ENCODE results near the gene NPM3. TPM values are rescaled to one million over a fixed set of nuclear protein-coding genes. Genes with fewer than 3 reads are reported as not detected.

The NPM3 gene
- polyA plus RNA-seq, 1 of the 3 experiments (the other 2 are of a cell fraction) = 105 TPM

DNA sequence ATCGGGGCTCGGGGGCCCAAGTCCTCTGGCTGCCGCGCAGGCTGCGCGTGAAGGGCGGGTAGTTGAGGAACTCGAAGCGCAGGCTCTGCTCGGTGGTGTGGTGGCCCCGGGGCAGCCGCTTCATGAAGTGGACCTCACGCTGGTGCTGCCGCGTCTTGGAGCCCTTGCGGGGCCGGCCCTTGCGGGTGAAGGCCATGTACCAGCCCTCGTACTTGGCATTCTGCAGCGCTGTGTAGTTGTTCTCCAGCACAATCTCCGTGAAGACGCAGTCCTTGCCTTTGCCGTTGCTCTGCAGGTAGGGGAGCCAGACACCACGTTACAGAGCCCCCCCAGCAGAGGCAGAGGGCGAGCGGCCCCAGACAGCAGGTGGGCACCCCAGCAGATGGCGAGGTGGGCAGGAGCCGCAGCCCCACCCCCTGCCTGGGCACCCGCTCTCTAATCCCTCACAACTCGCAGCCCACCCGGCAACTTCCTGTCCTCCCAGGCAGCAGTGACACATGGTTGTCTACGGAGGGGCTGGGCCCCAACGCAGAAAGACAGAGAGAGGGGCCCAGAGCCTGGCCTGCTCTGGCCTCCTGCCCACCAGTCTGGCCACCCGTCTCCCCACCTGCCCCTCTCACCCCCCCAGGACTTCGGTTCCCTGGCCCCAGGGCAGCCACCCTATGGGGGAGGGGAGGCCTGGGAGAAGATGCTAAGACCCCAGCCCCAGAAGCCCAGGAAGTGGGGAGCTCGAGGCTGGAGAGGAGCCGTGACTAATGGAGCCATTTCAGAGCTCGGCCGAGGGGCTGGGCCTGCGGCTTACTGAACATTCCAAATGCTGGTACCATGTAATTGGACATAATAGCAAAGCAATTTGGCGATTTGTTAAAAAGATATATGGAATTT lies 12.7 kb downstream of the NPM3 start:
- H3K4me2 ChIP-seq = no peak overlapping the region
- no peaks in the 10 kb centered on the region for H3F3A ChIP-seq (replicated peaks; ENCODE audit: insufficient read depth)
- POLR2A ChIA-PET = no interaction called here
- H3K9me3 ChIP-seq = no peaks in the 10 kb centered on the region
- H3K36me3 ChIP-seq (replicated peaks in 1 of 2; ENCODE audit: control insufficient read depth in 1 of 2, insufficient read depth in 2 of 2, low read length in 1 of 2) = no peaks in the 10 kb centered on the region
- H3K79me2 ChIP-seq (ENCODE audit: insufficient read depth) = no peaks in the 10 kb centered on the region
- H2AFZ ChIP-seq (ENCODE audit: low read depth) = no peak overlapping the region
- peak; percentile 27 for DNase-seq
- TF ChIP-seq FOXM1 (IDR thresholded peaks at IDR 0.05; ENCODE audit: low read depth) (no peak), SMC3 (IDR thresholded peaks at IDR 0.05; ENCODE audit: low read depth, low read length) (no peak), POLR2AphosphoS5 (IDR thresholded peaks at IDR 0.05; ENCODE audit: low read depth, low read length) (no peak), GATA2 (CRISPR knock-in tag; IDR thresholded peaks at IDR 0.05) (no peak), TAF1 (IDR thresholded peaks at IDR 0.05; ENCODE audit: borderline replicate concordance, low read depth, low read length) (no peak), FOSL2 (IDR thresholded peaks at IDR 0.05; ENCODE audit: borderline replicate concordance, low read depth) (no peak), FOXJ3 (CRISPR knock-in tag; IDR thresholded peaks at IDR 0.05) (no peak), RAD21 (IDR thresholded peaks at IDR 0.05; ENCODE audit: low read length) (no peak), RFX5 (IDR thresholded peaks at IDR 0.05; ENCODE audit: low read length) (no peak), EP300 (IDR thresholded peaks at IDR 0.05; ENCODE audit: borderline replicate concordance in 1 of 2, low read depth in 1 of 2, low read length in 1 of 2) (no peak), SIN3A (IDR thresholded peaks at IDR 0.05; ENCODE audit: borderline replicate concordance, low read depth, low read length) (no peak)
- TF ChIP-seq, protein P1, sequence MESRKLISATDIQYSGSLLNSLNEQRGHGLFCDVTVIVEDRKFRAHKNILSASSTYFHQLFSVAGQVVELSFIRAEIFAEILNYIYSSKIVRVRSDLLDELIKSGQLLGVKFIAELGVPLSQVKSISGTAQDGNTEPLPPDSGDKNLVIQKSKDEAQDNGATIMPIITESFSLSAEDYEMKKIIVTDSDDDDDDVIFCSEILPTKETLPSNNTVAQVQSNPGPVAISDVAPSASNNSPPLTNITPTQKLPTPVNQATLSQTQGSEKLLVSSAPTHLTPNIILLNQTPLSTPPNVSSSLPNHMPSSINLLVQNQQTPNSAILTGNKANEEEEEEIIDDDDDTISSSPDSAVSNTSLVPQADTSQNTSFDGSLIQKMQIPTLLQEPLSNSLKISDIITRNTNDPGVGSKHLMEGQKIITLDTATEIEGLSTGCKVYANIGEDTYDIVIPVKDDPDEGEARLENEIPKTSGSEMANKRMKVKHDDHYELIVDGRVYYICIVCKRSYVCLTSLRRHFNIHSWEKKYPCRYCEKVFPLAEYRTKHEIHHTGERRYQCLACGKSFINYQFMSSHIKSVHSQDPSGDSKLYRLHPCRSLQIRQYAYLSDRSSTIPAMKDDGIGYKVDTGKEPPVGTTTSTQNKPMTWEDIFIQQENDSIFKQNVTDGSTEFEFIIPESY (IDR thresholded peaks at IDR 0.05; ENCODE audit: borderline replicate concordance, low read depth) = no peak
- no peak overlapping the region for H3K9ac ChIP-seq
- no peak overlapping the region for H3K27ac ChIP-seq (ENCODE audit: low read depth in 2 of 2, low read length in 1 of 2)
- CTCF ChIA-PET = interaction anchor here (1.4 to 4.0 kb wide), 3 partner anchors 11 to 168 kb away, joined by 3 to 35 read pairs (median 6); partner anchors contain the start of gene NPM3
- H3K4me3 ChIP-seq (ENCODE audit: low read depth in 2 of 2, low read length in 1 of 2) = no peak overlapping the region
- H3K27me3 ChIP-seq (ENCODE audit: insufficient read depth) = no peaks in the 10 kb centered on the region
- H3K4me1 ChIP-seq (ENCODE audit: control insufficient read depth in 1 of 2, insufficient read depth in 2 of 2, low read depth in 1 of 2, low read length in 1 of 2) = no peaks in the 10 kb centered on the region
- H4K20me1 ChIP-seq (ENCODE audit: insufficient read depth) = no peaks in the 10 kb centered on the region
- 80% methylated on average over 13 of the region's 41 CpGs for WGBS (ENCODE audit: low lambda C conversion rate)
- no peaks in the 10 kb centered on the region for H3K9me2 ChIP-seq

DNA sequence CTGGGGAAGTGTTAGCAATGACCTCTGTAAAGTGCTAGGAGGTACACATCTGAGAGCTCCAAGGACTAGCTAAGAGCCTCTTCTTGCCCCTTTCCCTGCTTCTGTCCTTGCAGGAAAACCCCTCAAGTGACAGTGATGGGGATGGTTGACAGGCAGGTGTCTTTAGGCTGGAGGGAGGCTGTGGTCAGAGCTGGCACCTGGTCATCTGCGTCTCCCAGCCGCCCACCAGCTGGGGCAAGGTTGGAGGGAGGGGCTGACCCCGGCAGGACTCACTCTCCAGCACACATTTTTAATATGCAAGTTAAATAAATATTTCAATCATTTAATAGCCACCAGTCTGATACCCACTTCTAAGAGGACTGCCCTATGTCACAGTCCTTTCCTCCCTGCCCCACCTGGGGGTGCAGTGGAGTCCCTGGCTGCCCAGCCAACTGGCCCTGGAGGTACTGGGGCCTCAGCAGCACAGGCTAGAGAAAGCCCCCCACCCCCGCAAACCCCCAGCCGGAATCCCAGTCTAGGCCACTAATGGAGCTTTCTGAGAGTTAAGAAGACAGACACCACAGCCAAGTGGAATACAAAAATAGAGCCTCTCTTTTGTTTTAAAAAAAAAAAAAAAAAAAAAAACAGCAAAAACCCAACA lies 13.6 kb downstream of the NPM3 start:
- Histone ChIP-seq H3K79me2 (ENCODE audit: insufficient read depth) (no peaks in the 10 kb centered on the region), H3K4me1 (ENCODE audit: control insufficient read depth in 1 of 2, insufficient read depth in 2 of 2, low read depth in 1 of 2, low read length in 1 of 2) (no peaks in the 10 kb centered on the region), H3K27me3 (ENCODE audit: insufficient read depth) (peaks cover 3% of the 10 kb centered on the region; the same call in 1 of the 2 replicates), H3K9me2 (no peaks in the 10 kb centered on the region), H2AFZ (ENCODE audit: low read depth) (no peak overlapping the region), H3K27ac (ENCODE audit: low read depth in 2 of 2, low read length in 1 of 2) (no peak overlapping the region), H4K20me1 (ENCODE audit: insufficient read depth) (no peaks in the 10 kb centered on the region), H3F3A (replicated peaks; ENCODE audit: insufficient read depth) (no peaks in the 10 kb centered on the region), H3K4me2 (no peak overlapping the region), H3K4me3 (ENCODE audit: low read depth in 2 of 2, low read length in 1 of 2) (no peak overlapping the region), H3K36me3 (replicated peaks in 1 of 2; ENCODE audit: control insufficient read depth in 1 of 2, insufficient read depth in 2 of 2, low read length in 1 of 2) (no peaks in the 10 kb centered on the region), H3K9ac (no peak overlapping the region), H3K9me3 (no peaks in the 10 kb centered on the region)
- TF ChIP-seq POLR2AphosphoS5 (IDR thresholded peaks at IDR 0.05; ENCODE audit: low read depth, low read length) (no peak), TAF1 (IDR thresholded peaks at IDR 0.05; ENCODE audit: borderline replicate concordance, low read depth, low read length) (no peak), NFIC (IDR thresholded peaks at IDR 0.05; ENCODE audit: borderline replicate concordance) (no peak), RAD21 (IDR thresholded peaks at IDR 0.05; ENCODE audit: low read length) (no peak)
- TF ChIP-seq, protein P2, sequence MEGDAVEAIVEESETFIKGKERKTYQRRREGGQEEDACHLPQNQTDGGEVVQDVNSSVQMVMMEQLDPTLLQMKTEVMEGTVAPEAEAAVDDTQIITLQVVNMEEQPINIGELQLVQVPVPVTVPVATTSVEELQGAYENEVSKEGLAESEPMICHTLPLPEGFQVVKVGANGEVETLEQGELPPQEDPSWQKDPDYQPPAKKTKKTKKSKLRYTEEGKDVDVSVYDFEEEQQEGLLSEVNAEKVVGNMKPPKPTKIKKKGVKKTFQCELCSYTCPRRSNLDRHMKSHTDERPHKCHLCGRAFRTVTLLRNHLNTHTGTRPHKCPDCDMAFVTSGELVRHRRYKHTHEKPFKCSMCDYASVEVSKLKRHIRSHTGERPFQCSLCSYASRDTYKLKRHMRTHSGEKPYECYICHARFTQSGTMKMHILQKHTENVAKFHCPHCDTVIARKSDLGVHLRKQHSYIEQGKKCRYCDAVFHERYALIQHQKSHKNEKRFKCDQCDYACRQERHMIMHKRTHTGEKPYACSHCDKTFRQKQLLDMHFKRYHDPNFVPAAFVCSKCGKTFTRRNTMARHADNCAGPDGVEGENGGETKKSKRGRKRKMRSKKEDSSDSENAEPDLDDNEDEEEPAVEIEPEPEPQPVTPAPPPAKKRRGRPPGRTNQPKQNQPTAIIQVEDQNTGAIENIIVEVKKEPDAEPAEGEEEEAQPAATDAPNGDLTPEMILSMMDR (IDR thresholded peaks at IDR 0.05) = no peak
- TF ChIP-seq, protein P3, sequence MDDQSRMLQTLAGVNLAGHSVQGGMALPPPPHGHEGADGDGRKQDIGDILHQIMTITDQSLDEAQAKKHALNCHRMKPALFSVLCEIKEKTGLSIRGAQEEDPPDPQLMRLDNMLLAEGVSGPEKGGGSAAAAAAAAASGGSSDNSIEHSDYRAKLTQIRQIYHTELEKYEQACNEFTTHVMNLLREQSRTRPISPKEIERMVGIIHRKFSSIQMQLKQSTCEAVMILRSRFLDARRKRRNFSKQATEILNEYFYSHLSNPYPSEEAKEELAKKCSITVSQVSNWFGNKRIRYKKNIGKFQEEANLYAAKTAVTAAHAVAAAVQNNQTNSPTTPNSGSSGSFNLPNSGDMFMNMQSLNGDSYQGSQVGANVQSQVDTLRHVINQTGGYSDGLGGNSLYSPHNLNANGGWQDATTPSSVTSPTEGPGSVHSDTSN (IDR thresholded peaks at IDR 0.05) = no peak
- ChIA-PET CTCF (interaction anchor here (1.1 to 3.2 kb wide), 7 partner anchors 10 to 555 kb away, joined by 3 to 14 read pairs (median 3); no protein-coding TSS in a partner anchor), POLR2A (no interaction called here)
- peak; percentile 45 for DNase-seq
- 82% methylated on average over 5 of the region's 5 CpGs for WGBS (ENCODE audit: low lambda C conversion rate)

Data from SK-N-SH (cell line).